K562 (cell line): Measurements from ENCODE around the gene USP10.

Experiments
- HCFC1 ChIP-seq: IDR thresholded peaks from 2 replicates; pipeline ENCODE4 v1.6.1; 2012; ENCODE audit warnings: low read depth, low read length, improper control_type of control experiment
- POLR2A ChIP-seq: fragments of 450-650 bp; conservative IDR thresholded peaks from 2 replicates; pipeline ENCODE4 v1.6.1; 2016
- SIN3A ChIP-seq, 2 experiments: fragments of 150-350 bp in 1 of 2; IDR thresholded peaks; 2 replicates each; pipeline ENCODE4 v1.6.1; 2011 to 2016; ENCODE audit warnings: borderline replicate concordance in 2 of 2, low read depth in 2 of 2, low read length in 2 of 2, mild to moderate bottlenecking in 2 of 2, moderate library complexity in 2 of 2; ENCODE audit not compliant: control insufficient read depth in 1 of 2
- SMC3 ChIP-seq: conservative IDR thresholded peaks from 2 replicates; pipeline ENCODE4 v1.6.1; 2011; ENCODE audit warnings: low read depth, low read length, improper control_type of control experiment; ENCODE audit not compliant: insufficient read depth

- TF ChIP-seq POLR2A: no peak
- TF ChIP-seq SIN3A (IDR thresholded peaks at IDR 0.05; ENCODE audit: borderline replicate concordance in 2 of 2, control insufficient read depth in 1 of 2, low read depth in 2 of 2, low read length in 2 of 2): no peak
- TF ChIP-seq HCFC1: no peak
- no peak for TF ChIP-seq SMC3
Measured at GRCh38 chr16:84740596-84741116, 40.9 kb downstream of the USP10 start.
